ENCODE data around the gene ROCK2. TPM values are rescaled to one million over a fixed set of nuclear protein-coding genes. Genes with fewer than 3 reads are reported as not detected.

Gene ROCK2
- total RNA-seq, 4 donors from 2014 or later = 90.0 to 119 (median 101) TPM

GRCh38 chr2:11327871-11328270 is 16.6 kb downstream of the ROCK2 start:
- intact Hi-C loops (cut with DNase I) = loop anchor here (10.0 kb wide), 1 partner anchor 73 kb away; no protein-coding TSS in a partner anchor
- no peak for DNase-seq (ENCODE audit: extremely low spot score)
- no peaks in the 10 kb centered on the region for H3K9me3 ChIP-seq
- no peaks in the 10 kb centered on the region for H3K36me3 ChIP-seq
- H3K27ac ChIP-seq (replicated peaks in 1 of 4) = no peak overlapping the region
- 95% methylated on average over 2 of the region's 2 CpGs for WGBS
- H3K4me1 ChIP-seq = peaks cover 10 to 58% (median 42%) of the 10 kb centered on the region in 4 donors
- H3K4me3 ChIP-seq = no peak overlapping the region
- TF ChIP-seq POLR2AphosphoS5 (IDR thresholded peaks at IDR 0.05) = no peak
- TF ChIP-seq CTCF (IDR thresholded peaks at IDR 0.05) = no peak
- TF ChIP-seq POLR2A (IDR thresholded peaks at IDR 0.05; ENCODE audit: low read depth) = no peak
- no peak for TF ChIP-seq EP300 (IDR thresholded peaks at IDR 0.05)
- no peaks in the 10 kb centered on the region for H3K27me3 ChIP-seq

GRCh38 chr2:11326677-11327211 is 17.7 kb downstream of the ROCK2 start:
- Histone ChIP-seq H3K4me3 (no peak overlapping the region), H3K27me3 (no peaks in the 10 kb centered on the region), H3K4me1 (peaks cover 17 to 52% (median 46%) of the 10 kb centered on the region in 4 donors), H3K36me3 (no peaks in the 10 kb centered on the region), H3K27ac (replicated peaks in 1 of 4) (no peak overlapping the region), H3K9me3 (no peaks in the 10 kb centered on the region)
- TF ChIP-seq CTCF (IDR thresholded peaks at IDR 0.05) (no peak), POLR2A (IDR thresholded peaks at IDR 0.05; ENCODE audit: low read depth) (no peak), POLR2AphosphoS5 (IDR thresholded peaks at IDR 0.05) (no peak), EP300 (IDR thresholded peaks at IDR 0.05) (no peak)
- 75% methylated on average over 4 of the region's 4 CpGs for WGBS
- intact Hi-C loops (cut with DNase I) = loop anchor here (10.0 kb wide), 1 partner anchor 72 kb away; no protein-coding TSS in a partner anchor
- DNase-seq (ENCODE audit: extremely low spot score) = no peak

- H3K4me3 ChIP-seq = no peak overlapping the region
- H3K27ac ChIP-seq (replicated peaks in 1 of 4) = no peak overlapping the region
- intact Hi-C loops (cut with DNase I) = loop anchor here (10.0 kb wide), 1 partner anchor 71 kb away; no protein-coding TSS in a partner anchor
- H3K4me1 ChIP-seq = peaks cover 17 to 48% (median 47%) of the 10 kb centered on the region in 4 donors
- no peaks in the 10 kb centered on the region for H3K27me3 ChIP-seq
- DNase-seq (ENCODE audit: extremely low spot score) = no peak
- no peaks in the 10 kb centered on the region for H3K9me3 ChIP-seq
- WGBS = 64% methylated on average over 4 of the region's 4 CpGs
- no peaks in the 10 kb centered on the region for H3K36me3 ChIP-seq
- TF ChIP-seq CTCF (IDR thresholded peaks at IDR 0.05) (no peak), EP300 (IDR thresholded peaks at IDR 0.05) (no peak), POLR2A (IDR thresholded peaks at IDR 0.05; ENCODE audit: low read depth) (no peak), POLR2AphosphoS5 (IDR thresholded peaks at IDR 0.05) (no peak)
These were observed 18.3 kb downstream of the ROCK2 start for GRCh38 chr2:11325961-11326676.

- H3K27ac ChIP-seq (replicated peaks in 1 of 4) = no peak overlapping the region
- DNase-seq (ENCODE audit: extremely low spot score) = no peak
- H3K36me3 ChIP-seq = no peaks in the 10 kb centered on the region
- TF ChIP-seq POLR2AphosphoS5 (IDR thresholded peaks at IDR 0.05) (no peak), EP300 (IDR thresholded peaks at IDR 0.05) (no peak), POLR2A (IDR thresholded peaks at IDR 0.05; ENCODE audit: low read depth) (no peak), CTCF (IDR thresholded peaks at IDR 0.05) (no peak)
- H3K27me3 ChIP-seq = no peaks in the 10 kb centered on the region
- intact Hi-C loops (cut with DNase I) = loop anchor here (10.0 kb wide), 1 partner anchor 67 kb away; no protein-coding TSS in a partner anchor
- H3K9me3 ChIP-seq = no peaks in the 10 kb centered on the region
- WGBS = 85% methylated on average over 3 of the region's 3 CpGs
- H3K4me1 ChIP-seq = peaks cover 11 to 48% (median 43%) of the 10 kb centered on the region in 4 donors
- no peak overlapping the region for H3K4me3 ChIP-seq
These were observed 22.6 kb downstream of the ROCK2 start for GRCh38 chr2:11321847-11322246.
